GM19463 (cell line): ENCODE results near the gene LMBR1.
"Not testable (repeated sequence)": the region's sequence is repeated elsewhere in the genome, so short reads cannot be mapped to it uniquely, and the experiment has no call there.

Experiments used
- ATAC-seq: cut with Tn5 transposase; IDR thresholded peaks from one replicate; pipeline ENCODE4 v1.9.1; 2021; ENCODE audit warnings: mild to moderate bottlenecking, moderate library complexity; ENCODE audit not compliant: unreplicated experiment

LMBR1 gene

GRCh38 chr7:156811706-156812105 is 81.3 kb downstream of the LMBR1 start:
- ATAC-seq, result no peak

GRCh38 chr7:156803656-156804055 is 89.3 kb downstream of the LMBR1 start:
- ATAC-seq, result not testable (repeated sequence)

GRCh38 chr7:156802214-156802613 is 90.8 kb downstream of the LMBR1 start:
- ATAC-seq, result no peak

- no peak for ATAC-seq
Observed at GRCh38 chr7:156795415-156795814, 97.6 kb downstream of the LMBR1 start.

- ATAC-seq, result no peak
Observed at GRCh38 chr7:156793334-156793733, 99.6 kb downstream of the LMBR1 start.

- ATAC-seq, result no peak
Observed at GRCh38 chr7:156792611-156793010, 100.4 kb downstream of the LMBR1 start.

- no peak for ATAC-seq
Observed at GRCh38 chr7:156791241-156791640, 101.7 kb downstream of the LMBR1 start.

- ATAC-seq, result no peak
Observed at GRCh38 chr7:156790264-156790663, 102.7 kb downstream of the LMBR1 start.

GRCh38 chr7:156785998-156786543 is 106.9 kb downstream of the LMBR1 start:
- no peak for ATAC-seq

- ATAC-seq, result no peak
Observed at GRCh38 chr7:156783864-156784263, 109.1 kb downstream of the LMBR1 start.

GRCh38 chr7:156781972-156782371 is 111.0 kb downstream of the LMBR1 start:
- ATAC-seq, result peak; percentile 32

GRCh38 chr7:156780724-156781455 is 112.1 kb downstream of the LMBR1 start:
- peak; percentile 93 for ATAC-seq

- no peak for ATAC-seq
Observed at GRCh38 chr7:156778668-156779067, 114.3 kb downstream of the LMBR1 start.

- no peak for ATAC-seq
Observed at GRCh38 chr7:156778201-156778600, 114.8 kb downstream of the LMBR1 start.

- no peak for ATAC-seq
Observed at GRCh38 chr7:156777364-156778069, 115.5 kb downstream of the LMBR1 start.

- ATAC-seq, result no peak
Observed at GRCh38 chr7:156776527-156776926, 116.5 kb downstream of the LMBR1 start.

GRCh38 chr7:156773966-156774365 is 119.0 kb downstream of the LMBR1 start:
- ATAC-seq, result peak; percentile 56

- no peak for ATAC-seq
Observed at GRCh38 chr7:156772725-156773124, 120.3 kb downstream of the LMBR1 start.

GRCh38 chr7:156768698-156769472 is 124.1 kb downstream of the LMBR1 start:
- ATAC-seq, result no peak

- no peak for ATAC-seq
Observed at GRCh38 chr7:156766666-156767065, 126.3 kb downstream of the LMBR1 start.

- ATAC-seq, result no peak
Observed at GRCh38 chr7:156765901-156766656, 126.9 kb downstream of the LMBR1 start.
